COLO668 (cell line): ENCODE measurements around the gene C15orf39.
"Not testable (repeated sequence)": the region's sequence is repeated elsewhere in the genome, so short reads cannot be mapped to it uniquely, and the experiment has no call there.

ENCODE experiments used
- DNase-seq: peaks from one replicate; lab custom pipeline; 2025; ENCODE audit not compliant: unreplicated experiment; lab: John Stamatoyannopoulos, UW

Gene C15orf39

GRCh38 chr15:75201616-75202250 lies at the start of gene C15orf39:
Gene C15orf39 (plus strand): TSS chr15:75201882. CDS start chr15:75206049, 4,167 bp downstream.
- DNase-seq = peak; percentile 85

- DNase-seq = no peak
Observed at GRCh38 chr15:75152382-75153079, 49.2 kb upstream of the C15orf39 start.

- DNase-seq = no peak
Observed at GRCh38 chr15:75153087-75153486, 48.6 kb upstream of the C15orf39 start.

GRCh38 chr15:75153565-75154276 lies 48.0 kb upstream of the C15orf39 start:
- DNase-seq = no peak

- DNase-seq = no peak
Observed at GRCh38 chr15:75154461-75155062, 47.1 kb upstream of the C15orf39 start.

GRCh38 chr15:75156326-75157215 lies 45.1 kb upstream of the C15orf39 start:
- no peak for DNase-seq

GRCh38 chr15:75158402-75158801 lies 43.3 kb upstream of the C15orf39 start:
- no peak for DNase-seq

- DNase-seq = no peak
Observed at GRCh38 chr15:75159244-75159643, 42.4 kb upstream of the C15orf39 start.

GRCh38 chr15:75161106-75161916 lies 40.4 kb upstream of the C15orf39 start:
- DNase-seq = no peak

GRCh38 chr15:75161917-75162414 lies 39.7 kb upstream of the C15orf39 start:
- DNase-seq = no peak

GRCh38 chr15:75163150-75163564 lies 38.5 kb upstream of the C15orf39 start:
- no peak for DNase-seq

- no peak for DNase-seq
Observed at GRCh38 chr15:75164625-75165350, 36.9 kb upstream of the C15orf39 start.

- not testable (repeated sequence) for DNase-seq
Observed at GRCh38 chr15:75166489-75167063, 35.1 kb upstream of the C15orf39 start.

- DNase-seq = no peak
Observed at GRCh38 chr15:75167588-75168350, 33.9 kb upstream of the C15orf39 start.

- no peak for DNase-seq
Observed at GRCh38 chr15:75168374-75168773, 33.3 kb upstream of the C15orf39 start.

GRCh38 chr15:75170203-75170602 lies 31.5 kb upstream of the C15orf39 start:
- DNase-seq = no peak

GRCh38 chr15:75170711-75171341 lies 30.9 kb upstream of the C15orf39 start:
- DNase-seq = no peak
